Stimulated activated naive CD8-positive, alpha-beta T cell treated with anti-CD3 and anti-CD28 coated beads, Interleukin-15, Interleukin-2, amounts not matched to agents 100 U/mL and 50 U/mL, for 24 hours (primary cell): ENCODE results near the gene SOSTDC1.
A peak's percentile ranks its signal among the peaks of the same experiment; 100 is the strongest.
"Not testable (repeated sequence)": the region's sequence is repeated elsewhere in the genome, so short reads cannot be mapped to it uniquely, and the experiment has no call there.

ENCODE experiments used
- ATAC-seq: fragments of 150-1000 bp; cut with Tn5 transposase; one replicate; pipeline ENCODE4 v1.10.0; 2021
- DNase-seq: peaks from one replicate; pipeline ENCODE4 v3.0.0; 2021

The SOSTDC1 gene

GRCh38 chr7:16465469-16466361 is at the start of gene SOSTDC1:
Gene SOSTDC1 (minus strand): TSS chr7:16465738. CDS start chr7:16465668, 70 bp downstream.
- ATAC-seq (no peak), DNase-seq (no peak)

GRCh38 chr7:16514729-16515128 is 49.2 kb upstream of the SOSTDC1 start:
- no peak for ATAC-seq
- DNase-seq: no peak

- DNase-seq: no peak
- ATAC-seq: no peak
Measured at GRCh38 chr7:16514271-16514670, 48.7 kb upstream of the SOSTDC1 start.

GRCh38 chr7:16512097-16512496 is 46.6 kb upstream of the SOSTDC1 start:
- no peak for ATAC-seq

GRCh38 chr7:16511314-16511713 is 45.8 kb upstream of the SOSTDC1 start:
- no peak for DNase-seq
- ATAC-seq: no peak

More at GRCh38 chr7:16512097-16512496, 46.6 kb upstream of the SOSTDC1 start:
- no peak for DNase-seq

GRCh38 chr7:16509829-16510228 is 44.3 kb upstream of the SOSTDC1 start:
- ATAC-seq: no peak

GRCh38 chr7:16506422-16506821 is 40.9 kb upstream of the SOSTDC1 start:
- not testable (repeated sequence) for DNase-seq, ATAC-seq

More at GRCh38 chr7:16509829-16510228, 44.3 kb upstream of the SOSTDC1 start:
- DNase-seq: no peak

- no peak for ATAC-seq
- DNase-seq: no peak
Measured at GRCh38 chr7:16504019-16504418, 38.5 kb upstream of the SOSTDC1 start.

- ATAC-seq: no peak
- DNase-seq: no peak
Measured at GRCh38 chr7:16502303-16502702, 36.8 kb upstream of the SOSTDC1 start.

- ATAC-seq (no peak), DNase-seq (no peak)
Measured at GRCh38 chr7:16498122-16498521, 32.6 kb upstream of the SOSTDC1 start.

GRCh38 chr7:16494955-16495719 is 29.6 kb upstream of the SOSTDC1 start:
- no peak for ATAC-seq

GRCh38 chr7:16494551-16494950 is 29.0 kb upstream of the SOSTDC1 start:
- no peak for DNase-seq
- ATAC-seq: no peak

More at GRCh38 chr7:16494955-16495719, 29.6 kb upstream of the SOSTDC1 start:
- no peak for DNase-seq

GRCh38 chr7:16493266-16493665 is 27.7 kb upstream of the SOSTDC1 start:
- no peak for DNase-seq
- no peak for ATAC-seq

GRCh38 chr7:16492513-16493062 is 27.1 kb upstream of the SOSTDC1 start:
- peak; percentile 36 for ATAC-seq
- DNase-seq: no peak

GRCh38 chr7:16491148-16491547 is 25.6 kb upstream of the SOSTDC1 start:
- DNase-seq (no peak), ATAC-seq (no peak)

GRCh38 chr7:16484453-16485158 is 19.1 kb upstream of the SOSTDC1 start:
- no peak for ATAC-seq
- DNase-seq: no peak

- ATAC-seq (no peak), DNase-seq (no peak)
Measured at GRCh38 chr7:16479591-16479990, 14.1 kb upstream of the SOSTDC1 start.

- DNase-seq (no peak), ATAC-seq (no peak)
Measured at GRCh38 chr7:16479161-16479560, 13.6 kb upstream of the SOSTDC1 start.

GRCh38 chr7:16471933-16472332 is 6.4 kb upstream of the SOSTDC1 start:
- DNase-seq (no peak), ATAC-seq (no peak)

GRCh38 chr7:16463949-16464715 is 1.4 kb downstream of the SOSTDC1 start:
- DNase-seq (no peak), ATAC-seq (no peak)

GRCh38 chr7:16463520-16463919 is 2.0 kb downstream of the SOSTDC1 start:
- ATAC-seq (no peak), DNase-seq (no peak)
